ENCODE results near the gene TMPRSS11E. TPM values are rescaled to one million over a fixed set of nuclear protein-coding genes. Genes with fewer than 3 reads are reported as not detected.

Gene TMPRSS11E
- total RNA-seq (2013), result not detected
- polyA plus RNA-seq, result not detected
- polyA minus RNA-seq, result not detected in 2 replicates
- 0 to 1.2 (median 0) reads per million in 11 experiments for total RNA-seq

DNA sequence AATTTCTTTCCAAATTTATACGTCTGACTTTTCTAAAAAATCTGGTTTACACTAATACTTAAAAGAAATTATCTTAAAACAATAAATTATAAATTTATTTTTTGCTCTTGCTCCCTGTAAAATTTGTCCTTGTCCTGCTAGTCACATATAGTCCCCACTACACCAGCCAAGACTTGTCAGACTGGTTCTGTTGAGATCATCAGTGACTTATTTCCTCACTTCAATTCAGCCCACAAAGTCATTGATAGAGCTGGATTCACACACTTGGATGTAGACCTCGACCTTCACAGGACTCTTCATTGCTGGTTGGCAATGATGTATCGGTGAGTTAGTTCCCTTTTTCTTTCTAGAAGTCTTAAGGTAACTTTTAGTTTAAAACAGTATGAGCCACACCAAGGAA is at the start of gene TMPRSS11E:
Gene TMPRSS11E (plus strand): TSS at position 263 of the 400 bp plus-strand sequence. CDS start 50 bp downstream, at position 313.
- no peak within 1 kb of the TSS for H3K4me3 Mint-ChIP-seq
- H3K79me2 ChIP-seq (ENCODE audit: insufficient read depth, low read length), result no peaks in the 10 kb centered on the region
- H3K27ac ChIP-seq (ENCODE audit: low read depth in 1 of 2, low read length in 2 of 2), result no peak within 1 kb of the TSS
- H3K36me3 ChIP-seq (replicated peaks in 1 of 2; ENCODE audit: control insufficient read depth in 1 of 2, insufficient read depth in 2 of 2, low read length in 2 of 2), result no peaks in the 10 kb centered on the region
- TF ChIP-seq, protein P1, sequence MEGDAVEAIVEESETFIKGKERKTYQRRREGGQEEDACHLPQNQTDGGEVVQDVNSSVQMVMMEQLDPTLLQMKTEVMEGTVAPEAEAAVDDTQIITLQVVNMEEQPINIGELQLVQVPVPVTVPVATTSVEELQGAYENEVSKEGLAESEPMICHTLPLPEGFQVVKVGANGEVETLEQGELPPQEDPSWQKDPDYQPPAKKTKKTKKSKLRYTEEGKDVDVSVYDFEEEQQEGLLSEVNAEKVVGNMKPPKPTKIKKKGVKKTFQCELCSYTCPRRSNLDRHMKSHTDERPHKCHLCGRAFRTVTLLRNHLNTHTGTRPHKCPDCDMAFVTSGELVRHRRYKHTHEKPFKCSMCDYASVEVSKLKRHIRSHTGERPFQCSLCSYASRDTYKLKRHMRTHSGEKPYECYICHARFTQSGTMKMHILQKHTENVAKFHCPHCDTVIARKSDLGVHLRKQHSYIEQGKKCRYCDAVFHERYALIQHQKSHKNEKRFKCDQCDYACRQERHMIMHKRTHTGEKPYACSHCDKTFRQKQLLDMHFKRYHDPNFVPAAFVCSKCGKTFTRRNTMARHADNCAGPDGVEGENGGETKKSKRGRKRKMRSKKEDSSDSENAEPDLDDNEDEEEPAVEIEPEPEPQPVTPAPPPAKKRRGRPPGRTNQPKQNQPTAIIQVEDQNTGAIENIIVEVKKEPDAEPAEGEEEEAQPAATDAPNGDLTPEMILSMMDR (IDR thresholded peaks at IDR 0.05), result no peak
- H3K4me1 ChIP-seq (ENCODE audit: control insufficient read depth in 1 of 2, insufficient read depth in 2 of 2, low read length in 2 of 2), result no peaks in the 10 kb centered on the region
- H2AFZ ChIP-seq (ENCODE audit: insufficient read depth, low read depth, low read length, poor library complexity, severe bottlenecking), result no peak within 1 kb of the TSS
- H3K9ac ChIP-seq (ENCODE audit: insufficient read depth, low read length, poor library complexity, severe bottlenecking), result no peak within 1 kb of the TSS
- peaks cover 0 to 5% (median 1%) of the 10 kb centered on the region in 7 donors for H3K9me3 Mint-ChIP-seq
- no peaks in the 10 kb centered on the region for H3K27me3 Mint-ChIP-seq (ENCODE audit: low read depth in 3 of 3)
- no peak within 1 kb of the TSS for H3K27ac Mint-ChIP-seq
- H3K4me1 Mint-ChIP-seq, result no peaks in the 10 kb centered on the region
- no peaks in the 10 kb centered on the region for H3K36me3 Mint-ChIP-seq
- H3K27me3 ChIP-seq (ENCODE audit: control insufficient read depth in 2 of 2, insufficient read depth in 2 of 2, low read length in 2 of 2), result no peaks in the 10 kb centered on the region
- no peaks in the 10 kb centered on the region for H3K9me3 ChIP-seq (replicated peaks in 1 of 2; ENCODE audit: control insufficient read depth in 1 of 2, insufficient read depth in 1 of 2, low read length in 2 of 2)
- H3K4me2 ChIP-seq (replicated peaks; ENCODE audit: extremely low read depth, low read length, poor library complexity, severe bottlenecking), result no peak within 1 kb of the TSS
- no peak within 1 kb of the TSS for H3K4me3 ChIP-seq (replicated peaks in 1 of 3; ENCODE audit: low read depth in 2 of 3, low read length in 3 of 3)
- H4K20me1 ChIP-seq (ENCODE audit: insufficient read depth, low read length), result no peaks in the 10 kb centered on the region
- intact Hi-C loops (cut with micrococcal nuclease), result no loop called here
- no peak for DNase-seq
- whole genome bisulfite sequencing (ENCODE audit: insufficient coverage), result no CpG with 5 or more reads among the region's 3 CpGs

- H3K4me2 ChIP-seq (replicated peaks; ENCODE audit: extremely low read depth, low read length, poor library complexity, severe bottlenecking), result no peak overlapping the region
- no peaks in the 10 kb centered on the region for H4K20me1 ChIP-seq (ENCODE audit: insufficient read depth, low read length)
- Mint-ChIP-seq H3K27ac (no peak overlapping the region), H3K36me3 (no peaks in the 10 kb centered on the region), H3K9me3 (peaks cover 0 to 6% (median 2%) of the 10 kb centered on the region in 7 donors), H3K27me3 (ENCODE audit: low read depth in 3 of 3) (peaks cover 0 to 3% (median 0%) of the 10 kb centered on the region in 3 donors), H3K4me1 (no peaks in the 10 kb centered on the region), H3K4me3 (no peak overlapping the region)
- no peaks in the 10 kb centered on the region for H3K9me3 ChIP-seq (replicated peaks in 1 of 2; ENCODE audit: control insufficient read depth in 1 of 2, insufficient read depth in 1 of 2, low read length in 2 of 2)
- H3K9ac ChIP-seq (ENCODE audit: insufficient read depth, low read length, poor library complexity, severe bottlenecking), result no peak overlapping the region
- no peaks in the 10 kb centered on the region for H3K27me3 ChIP-seq (ENCODE audit: control insufficient read depth in 2 of 2, insufficient read depth in 2 of 2, low read length in 2 of 2)
- H3K4me3 ChIP-seq (replicated peaks in 1 of 3; ENCODE audit: low read depth in 2 of 3, low read length in 3 of 3), result no peak overlapping the region
- H3K79me2 ChIP-seq (ENCODE audit: insufficient read depth, low read length), result no peaks in the 10 kb centered on the region
- intact Hi-C loops (cut with micrococcal nuclease), result no loop called here
- TF ChIP-seq, protein P1 (IDR thresholded peaks at IDR 0.05), result no peak
- no peaks in the 10 kb centered on the region for H3K4me1 ChIP-seq (ENCODE audit: control insufficient read depth in 1 of 2, insufficient read depth in 2 of 2, low read length in 2 of 2)
- H3K27ac ChIP-seq (ENCODE audit: low read depth in 1 of 2, low read length in 2 of 2), result no peak overlapping the region
- no peaks in the 10 kb centered on the region for H3K36me3 ChIP-seq (replicated peaks in 1 of 2; ENCODE audit: control insufficient read depth in 1 of 2, insufficient read depth in 2 of 2, low read length in 2 of 2)
- DNase-seq, result no peak
- 100% methylated on average over 1 of the region's 4 CpGs for WGBS (ENCODE audit: insufficient coverage)
- no peak overlapping the region for H2AFZ ChIP-seq (ENCODE audit: insufficient read depth, low read depth, low read length, poor library complexity, severe bottlenecking)
Observed at GRCh38 chr4:68399306-68399705, 48.0 kb upstream of the TMPRSS11E start.
